ENCODE results near the gene LTBP2. TPM values are rescaled to one million over a fixed set of nuclear protein-coding genes. Genes with fewer than 3 reads are reported as not detected.
A peak's percentile ranks its signal among the peaks of the same experiment; 100 is the strongest.
"Not testable (repeated sequence)": the region's sequence is repeated elsewhere in the genome, so short reads cannot be mapped to it uniquely, and the experiment has no call there.

The LTBP2 gene
- total RNA-seq, 1 experiment from 2014 or later: 1.6 TPM

DNA sequence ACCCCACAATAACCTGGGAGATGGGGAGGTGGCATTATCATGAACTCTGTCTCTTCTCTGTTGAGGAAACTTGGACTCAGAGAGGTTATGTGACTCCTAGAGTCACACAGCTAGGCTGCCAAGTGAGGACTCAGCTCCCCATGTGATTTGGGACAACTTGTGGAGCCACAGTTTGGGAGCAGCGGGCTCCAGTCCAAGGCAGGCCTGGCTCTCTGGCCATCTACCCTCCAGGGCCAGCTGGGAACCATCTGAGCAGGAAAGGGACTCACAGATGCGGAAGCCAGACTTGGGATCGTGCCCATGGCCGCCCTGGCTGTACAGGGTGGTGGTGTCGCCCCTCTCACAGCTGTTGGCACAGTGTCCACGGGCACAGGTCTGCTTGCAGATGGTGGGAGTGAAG lies 59.4 kb downstream of the LTBP2 start:
- no peak for DNase-seq (ENCODE audit: low spot score)

DNA sequence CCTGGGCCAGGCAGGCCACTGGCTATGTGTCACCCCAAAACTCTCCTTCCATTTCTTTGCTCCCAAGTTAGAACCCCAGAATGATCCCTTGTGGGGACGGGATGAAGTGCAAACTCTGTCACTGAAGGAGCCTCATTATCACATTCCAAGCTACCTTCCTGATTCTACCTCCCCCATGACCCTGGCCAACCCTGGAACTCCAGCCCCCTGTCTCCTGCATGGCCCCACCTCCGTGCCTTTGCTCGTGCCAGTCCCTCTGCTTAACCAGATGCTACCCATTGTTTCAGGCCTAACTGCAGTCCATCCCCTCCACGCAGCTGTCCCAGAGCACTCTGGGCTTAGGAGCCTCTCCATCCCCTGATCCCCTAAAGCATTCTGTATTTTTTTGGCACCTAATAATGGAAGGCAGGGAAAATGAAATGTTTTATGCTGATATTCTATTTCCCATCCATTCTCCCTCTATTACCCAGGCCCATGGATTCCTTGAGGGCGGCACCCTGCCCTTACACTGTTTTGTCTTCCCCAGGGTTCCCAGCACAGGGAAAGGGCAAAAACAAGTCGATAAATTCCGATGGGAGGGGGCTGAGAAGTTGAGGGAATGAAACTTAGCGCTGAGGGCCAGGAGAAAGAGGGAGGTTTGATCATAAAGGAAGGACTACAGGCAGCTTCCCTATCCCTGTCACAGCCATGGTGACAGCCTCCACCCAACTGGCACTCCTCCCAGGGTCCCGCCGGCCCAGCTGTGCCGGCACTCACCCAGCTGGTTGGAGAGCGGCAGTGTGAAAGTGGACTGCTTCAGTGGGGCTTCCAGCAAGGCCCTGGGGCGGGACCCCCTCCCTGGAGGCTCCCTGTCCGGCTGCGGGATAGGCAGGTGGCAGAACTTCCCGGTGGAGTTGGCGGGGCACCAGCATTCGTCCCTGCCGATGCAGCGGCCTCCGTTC lies 60.3 kb downstream of the LTBP2 start:
- no peak for DNase-seq (ENCODE audit: low spot score)

DNA sequence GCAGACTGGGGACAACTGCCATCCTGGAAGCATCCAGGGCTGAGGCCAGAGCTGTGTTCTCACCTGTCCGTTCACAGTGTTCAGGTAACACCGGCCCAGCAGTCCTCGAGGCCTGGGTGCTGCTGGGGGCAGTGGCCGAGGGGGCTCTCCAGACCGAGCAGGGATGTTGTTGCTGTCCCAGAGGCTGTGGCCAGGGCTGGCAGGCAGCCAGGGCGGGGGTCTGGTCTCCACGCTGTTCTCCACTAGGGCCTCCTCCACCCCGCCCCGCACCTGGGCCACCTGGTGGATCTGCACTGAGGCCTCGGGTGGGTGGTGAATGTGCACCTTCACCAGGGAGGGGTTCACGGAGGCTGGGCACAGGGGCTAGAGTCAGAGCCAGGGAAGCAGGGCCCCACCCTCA lies 61.0 kb downstream of the LTBP2 start:
- no peak for DNase-seq (ENCODE audit: low spot score)

DNA sequence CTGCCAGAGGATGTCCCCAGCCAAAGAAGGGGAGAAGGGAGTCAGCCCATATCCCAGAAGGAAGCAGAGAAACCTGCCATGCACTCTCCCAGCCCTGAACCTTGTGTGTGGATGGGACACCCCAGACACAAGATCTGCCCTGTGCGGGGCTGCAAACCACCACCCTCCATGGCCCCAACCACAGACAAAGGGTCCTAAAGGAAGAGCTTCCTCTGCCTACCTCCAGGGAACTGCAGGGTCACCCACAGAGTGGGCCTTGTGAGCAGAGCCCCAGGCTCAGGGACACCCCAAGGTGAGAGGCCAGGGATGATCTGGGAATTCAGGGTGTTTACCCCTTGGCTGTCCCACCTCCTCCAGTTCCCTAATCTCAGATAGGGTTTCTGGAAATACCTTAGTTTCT lies 62.0 kb downstream of the LTBP2 start:
- DNase-seq (ENCODE audit: low spot score): no peak

DNA sequence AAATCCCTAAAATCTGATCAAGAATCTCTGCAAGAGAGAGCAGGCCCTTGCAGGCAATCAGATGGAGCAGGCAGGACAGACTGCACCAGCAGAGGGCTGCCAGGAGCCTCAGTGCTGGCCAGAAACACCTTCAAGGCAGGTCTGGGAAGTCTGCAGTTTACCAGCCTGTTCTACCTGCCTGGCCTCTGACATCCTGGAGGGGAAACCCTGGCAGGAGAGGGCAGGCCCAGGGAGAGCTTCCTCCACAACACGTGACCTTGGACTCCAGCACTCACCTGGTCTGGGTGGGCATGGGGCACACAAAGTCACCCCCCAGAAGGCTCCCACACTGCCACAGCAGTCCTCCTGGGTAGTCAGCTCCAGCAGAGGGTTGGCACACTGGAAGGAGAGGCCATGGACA lies 62.4 kb downstream of the LTBP2 start:
- no peak for DNase-seq (ENCODE audit: low spot score)

DNA sequence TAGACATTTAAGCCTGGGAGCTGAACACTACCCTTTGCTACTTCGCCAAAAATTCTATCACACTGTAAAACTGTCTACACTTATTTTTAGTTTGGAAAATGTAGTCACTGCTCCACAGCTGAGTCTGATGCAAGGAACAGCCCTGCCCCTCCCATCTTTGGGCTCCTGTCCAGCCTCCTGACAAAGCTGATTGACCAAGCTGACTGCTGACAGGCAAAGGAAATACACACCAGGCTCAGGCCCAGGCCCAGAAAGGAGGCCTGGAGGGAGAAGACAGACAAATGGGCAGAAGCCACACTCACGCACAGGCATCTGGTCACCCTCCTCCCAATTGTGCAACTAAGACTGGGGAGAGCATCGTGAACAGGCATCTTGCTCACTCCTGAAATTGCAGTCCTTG lies 63.2 kb downstream of the LTBP2 start:
- no peak for DNase-seq (ENCODE audit: low spot score)

DNA sequence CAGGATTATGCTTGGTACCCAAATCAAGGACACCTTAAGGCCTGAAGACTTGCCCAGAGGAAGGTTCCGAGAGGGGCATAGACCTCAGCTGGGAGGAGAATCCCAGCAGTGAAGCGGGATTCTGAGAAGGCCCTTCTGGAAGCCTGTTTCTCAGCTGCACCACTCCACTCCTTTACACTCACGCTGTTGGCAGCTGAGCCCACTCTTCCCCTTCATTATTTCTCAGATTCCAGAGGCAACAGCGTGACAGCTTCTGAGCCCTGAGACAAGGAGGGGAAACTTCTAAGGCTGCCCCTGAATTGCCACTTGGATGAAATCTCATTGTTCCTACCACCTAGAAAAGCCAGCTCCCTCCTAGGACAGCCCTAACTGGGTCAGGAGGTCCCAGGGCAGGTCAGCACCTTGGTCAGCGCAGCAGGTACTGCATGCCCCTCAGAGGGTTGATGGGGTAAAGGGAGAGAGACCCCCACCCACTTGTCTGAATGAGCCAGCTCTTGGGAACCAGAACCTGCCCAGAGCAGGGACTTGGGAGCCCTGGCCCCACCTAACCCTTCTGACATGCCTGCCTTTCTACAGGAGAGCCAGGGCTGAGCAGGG lies 64.6 kb downstream of the LTBP2 start:
- DNase-seq (ENCODE audit: low spot score): no peak

DNA sequence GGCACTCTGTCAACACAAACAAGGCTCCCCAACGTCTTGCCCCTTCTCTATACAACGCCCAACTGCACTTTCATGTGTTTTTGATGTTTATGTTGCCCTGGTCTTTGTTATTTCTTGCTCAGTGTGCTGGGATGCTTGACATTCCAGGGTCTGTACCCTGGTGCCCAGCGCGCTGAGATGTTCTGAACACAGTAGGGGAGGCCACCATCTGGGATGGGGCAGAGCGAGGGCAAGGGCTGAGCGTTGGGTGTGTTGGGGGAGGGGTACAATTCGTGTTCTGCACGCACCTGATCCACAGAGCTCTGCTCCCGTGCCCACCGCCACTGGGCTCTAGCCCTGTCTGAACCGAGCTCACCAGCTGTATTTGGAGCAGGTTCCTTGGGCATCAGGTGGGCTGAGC lies 65.6 kb downstream of the LTBP2 start:
- no peak for DNase-seq (ENCODE audit: low spot score)

DNA sequence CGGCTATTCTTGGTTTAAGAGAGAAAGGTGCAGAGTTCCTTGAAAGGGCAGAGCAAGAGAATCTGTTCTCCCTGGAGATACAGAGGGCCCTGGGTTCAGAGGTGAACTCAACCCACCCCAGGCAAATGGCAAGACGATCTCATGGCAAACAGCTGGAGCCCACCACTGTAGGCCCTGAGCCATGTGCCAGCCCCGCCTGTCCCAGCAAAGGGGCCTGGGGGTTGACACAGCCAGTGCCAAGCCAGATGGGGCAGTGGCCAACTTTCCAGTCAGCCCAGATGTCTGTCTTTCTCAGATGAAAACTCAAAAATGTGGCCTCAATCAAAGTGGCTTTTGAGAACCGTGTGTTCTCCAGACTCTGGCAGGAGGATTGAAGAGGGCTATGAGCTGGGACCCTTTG lies 66.7 kb downstream of the LTBP2 start:
- DNase-seq (ENCODE audit: low spot score): no peak

DNA sequence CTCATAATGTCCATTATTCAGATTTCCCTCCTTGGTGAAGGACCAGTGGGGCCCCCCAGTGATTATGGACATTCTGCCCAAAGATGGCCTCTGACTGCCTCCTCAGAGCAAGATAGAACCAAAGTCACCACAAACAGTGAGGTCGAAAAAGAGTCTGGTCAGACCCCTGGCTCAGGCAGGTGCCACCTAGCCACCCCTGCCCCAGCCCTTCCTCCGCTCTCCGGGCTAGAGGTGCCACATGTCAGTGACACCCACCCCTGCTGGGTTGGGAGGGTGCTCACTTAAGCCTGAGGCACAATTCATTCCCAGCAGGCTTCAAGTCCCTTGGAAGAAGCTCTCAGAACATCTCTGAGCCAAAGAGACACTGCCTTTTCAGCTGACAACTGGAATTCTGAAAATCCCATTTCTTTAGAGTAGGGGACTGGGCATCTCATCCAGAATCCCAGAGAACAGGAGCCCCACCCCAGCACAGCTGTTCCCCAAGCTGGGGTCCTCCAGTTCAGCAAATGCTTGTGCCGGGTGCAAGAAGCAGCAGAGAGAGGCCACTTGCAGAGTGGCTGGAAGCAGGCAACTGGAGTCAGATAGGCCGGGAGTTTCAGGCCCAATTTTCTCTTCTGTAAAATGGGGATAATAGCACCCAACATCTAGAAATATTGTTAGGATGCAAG lies 68.1 kb downstream of the LTBP2 start:
- DNase-seq (ENCODE audit: low spot score): no peak

DNA sequence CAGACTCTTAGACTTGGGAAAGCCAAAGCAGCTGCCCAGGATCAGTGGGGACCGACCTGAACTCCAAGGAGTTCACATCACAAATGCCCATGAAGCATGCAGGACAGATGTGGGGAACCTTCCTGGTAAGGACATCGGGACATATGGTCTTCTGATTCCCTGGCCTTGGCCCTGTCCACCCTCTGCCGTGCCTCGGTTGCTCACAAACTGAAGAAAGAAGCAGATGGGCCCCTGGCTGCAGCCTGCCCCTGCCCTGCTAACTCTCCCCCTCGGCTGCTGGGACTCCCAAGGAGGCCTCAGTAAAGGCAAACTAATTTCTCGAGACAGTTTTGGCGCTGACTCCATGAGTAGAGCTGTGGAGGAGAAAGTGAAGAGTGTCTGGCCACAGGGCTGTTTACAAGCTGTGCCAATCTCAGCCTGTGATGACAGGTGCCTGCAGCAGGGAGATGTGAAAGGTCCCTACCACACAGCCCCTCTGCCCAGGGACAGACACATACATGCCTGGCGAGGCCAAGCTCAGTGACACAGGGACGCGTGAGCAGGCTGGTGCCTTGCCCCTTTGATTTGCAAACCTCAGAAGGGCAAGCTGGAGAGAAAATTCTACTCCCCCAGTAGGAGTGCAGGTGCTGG lies 69.9 kb downstream of the LTBP2 start:
- no peak for DNase-seq (ENCODE audit: low spot score)

DNA sequence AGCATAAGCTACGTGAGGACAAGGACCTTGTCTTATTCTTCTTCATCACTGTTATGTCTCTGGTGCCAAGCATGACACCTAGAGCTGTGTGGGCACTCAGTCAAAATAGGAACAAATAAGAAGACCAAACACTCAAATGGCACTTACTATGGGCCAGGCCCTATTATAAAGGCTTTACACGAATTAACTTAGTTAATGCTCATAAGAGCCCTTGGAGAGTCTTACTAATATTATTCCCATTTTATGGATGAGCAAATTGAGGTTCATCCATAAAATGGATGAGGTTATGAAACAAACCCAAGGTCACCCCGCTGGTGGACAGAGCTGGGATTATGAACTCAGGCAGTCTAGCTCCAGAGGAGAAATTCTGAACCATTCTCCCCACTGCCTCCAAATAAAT lies 70.8 kb downstream of the LTBP2 start:
- no peak for DNase-seq (ENCODE audit: low spot score)

DNA sequence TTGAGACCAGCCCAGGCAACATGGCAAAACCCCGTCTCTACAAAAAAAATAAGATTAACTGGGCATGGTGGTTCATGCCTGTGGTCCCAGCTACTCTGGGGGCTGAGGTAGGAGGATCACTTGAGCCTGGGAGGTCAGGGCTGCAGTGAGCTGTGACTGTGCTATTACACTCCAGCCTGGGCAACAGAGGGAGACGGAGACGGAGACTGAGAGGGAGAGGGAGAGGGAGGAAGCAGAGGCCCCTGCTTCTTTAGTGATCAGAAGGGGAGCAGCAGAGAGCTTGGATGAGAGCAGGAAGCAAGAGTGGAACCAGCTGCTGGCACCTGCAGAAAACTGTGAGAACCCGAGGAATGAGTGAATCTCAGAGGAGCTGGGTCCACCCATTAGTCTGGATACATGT lies 72.5 kb downstream of the LTBP2 start:
- DNase-seq (ENCODE audit: low spot score): no peak

DNA sequence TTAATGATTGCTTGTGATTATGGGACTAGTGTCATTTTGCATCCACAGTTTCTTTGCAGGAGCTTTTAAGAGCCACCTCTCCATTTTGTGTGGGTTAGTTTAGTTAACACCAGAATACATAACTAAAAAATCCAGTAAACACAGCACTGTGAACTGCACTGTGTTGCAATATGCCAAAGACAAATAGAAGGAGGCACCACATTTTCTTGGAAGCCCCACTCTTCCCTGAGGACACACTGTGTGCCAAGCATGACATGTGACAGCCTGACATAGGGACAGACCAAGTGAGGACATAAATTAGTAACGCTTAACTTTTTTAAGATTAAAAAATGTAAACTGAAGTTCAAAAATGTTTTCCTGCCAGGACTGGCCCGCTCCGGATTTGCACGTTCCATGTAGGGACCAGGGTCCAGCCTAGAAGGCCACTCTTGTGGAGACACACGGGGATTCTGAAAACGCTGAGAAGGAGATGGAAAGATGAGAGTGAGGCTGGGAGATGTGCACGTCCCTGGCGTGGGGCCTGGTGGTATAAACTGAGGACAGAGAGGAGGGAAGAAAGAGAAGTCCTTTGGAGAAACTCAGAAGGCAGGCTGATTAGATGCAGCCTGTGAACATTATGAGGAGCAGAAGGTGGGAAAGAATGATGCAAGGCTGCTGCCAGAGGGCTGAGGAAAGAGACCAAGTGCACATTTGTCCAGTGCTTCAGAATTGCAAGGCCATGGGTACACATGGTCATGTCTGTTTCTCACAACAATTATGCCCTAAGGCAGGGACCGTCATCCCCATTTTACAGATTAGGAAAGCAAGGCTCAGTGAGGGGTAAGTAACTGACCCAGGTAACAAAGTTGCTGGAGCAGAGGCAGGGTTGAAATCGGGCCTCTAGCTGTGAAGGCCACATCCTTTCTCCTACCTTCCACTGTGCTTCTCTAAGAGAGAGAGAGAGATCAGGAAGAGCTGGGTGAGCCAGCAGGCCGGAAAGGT lies 73.3 kb downstream of the LTBP2 start:
- no peak for DNase-seq (ENCODE audit: low spot score)

DNA sequence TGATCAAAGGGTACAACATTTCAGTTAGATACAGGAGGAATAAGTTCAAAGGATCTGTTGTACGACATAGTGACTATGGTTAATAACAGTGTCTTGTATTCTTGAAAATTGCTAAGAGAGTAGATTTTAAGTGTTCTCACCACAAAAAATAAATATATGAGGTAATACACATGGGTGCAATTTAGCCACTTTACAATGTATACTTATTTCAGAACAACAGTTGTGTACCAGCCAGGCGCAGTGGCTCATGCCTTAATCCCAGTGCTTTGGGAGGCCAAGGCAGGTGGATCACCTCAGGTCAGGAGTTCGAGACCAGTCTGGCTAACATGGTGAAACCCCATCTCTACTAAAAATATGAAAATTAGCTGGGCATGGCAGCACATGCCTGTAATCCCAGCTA lies 75.7 kb downstream of the LTBP2 start:
- DNase-seq (ENCODE audit: low spot score): not testable (repeated sequence)

DNA sequence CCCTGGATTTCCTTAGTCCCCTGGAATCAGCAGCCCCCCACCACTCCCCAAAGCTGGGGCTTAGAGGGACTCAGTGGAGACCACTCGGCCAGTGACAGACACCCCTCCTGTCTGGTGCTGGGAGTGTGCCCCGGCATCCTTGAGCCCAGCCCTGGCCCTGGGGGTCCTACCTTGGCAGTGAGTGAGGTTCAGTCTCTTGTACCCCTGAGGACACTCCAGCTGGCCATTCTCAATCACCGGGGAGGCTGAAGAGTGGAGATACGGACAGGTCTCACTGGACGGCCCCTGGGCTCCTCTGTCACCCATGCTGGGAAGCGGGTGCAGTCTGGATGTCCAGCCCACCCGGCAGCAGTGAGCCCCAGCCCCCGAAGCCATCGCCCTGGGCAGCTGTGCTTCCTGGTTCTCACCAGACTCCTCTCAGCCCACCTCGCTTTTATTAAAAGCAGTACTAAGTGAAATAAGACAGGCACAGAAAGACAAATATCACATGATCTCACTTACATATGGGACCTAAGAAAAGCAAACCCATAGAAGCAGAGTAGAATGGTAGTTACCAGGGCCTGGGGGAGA lies 76.2 kb downstream of the LTBP2 start:
- DNase-seq (ENCODE audit: low spot score): no peak

DNA sequence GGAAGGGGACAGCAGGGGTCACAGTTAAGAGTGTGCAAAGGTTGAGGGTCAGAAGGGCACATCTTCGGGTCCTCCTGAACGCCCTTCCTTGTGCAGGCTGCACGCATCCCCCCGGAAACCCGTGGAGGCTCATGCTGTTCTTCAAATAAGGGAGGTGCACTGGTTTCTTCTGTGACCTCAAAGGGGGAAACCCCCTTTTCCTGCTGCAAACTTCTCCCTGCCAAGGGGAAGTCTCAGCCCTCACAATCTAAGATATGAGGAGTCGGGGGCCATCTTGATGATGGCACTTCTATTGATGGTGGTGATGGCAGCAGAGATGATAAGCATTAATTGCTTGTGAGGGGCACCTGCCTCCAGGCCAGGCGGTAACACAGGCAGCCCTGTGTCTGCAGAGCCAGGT lies 78.5 kb downstream of the LTBP2 start:
- no peak for DNase-seq (ENCODE audit: low spot score)

DNA sequence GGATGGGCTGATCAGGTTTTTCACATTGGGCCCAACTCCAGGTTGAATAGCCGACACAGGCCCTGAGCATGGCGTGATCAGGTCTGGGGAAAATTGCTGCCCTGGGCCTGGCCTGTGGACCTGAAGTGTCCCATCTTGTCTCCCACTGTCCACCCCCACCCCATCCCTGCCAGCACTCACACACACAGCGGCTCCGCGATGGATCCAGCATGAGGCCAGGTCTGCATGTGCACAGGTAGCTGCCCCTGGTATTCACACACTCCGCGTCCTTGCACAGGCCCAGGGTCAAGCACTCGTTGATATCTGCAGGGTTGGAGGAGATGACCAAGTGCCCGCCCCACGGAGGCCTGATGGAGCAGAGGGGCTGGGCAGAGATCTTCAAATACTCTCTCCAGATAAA lies 79.8 kb downstream of the LTBP2 start:
- DNase-seq (ENCODE audit: low spot score): no peak

DNA sequence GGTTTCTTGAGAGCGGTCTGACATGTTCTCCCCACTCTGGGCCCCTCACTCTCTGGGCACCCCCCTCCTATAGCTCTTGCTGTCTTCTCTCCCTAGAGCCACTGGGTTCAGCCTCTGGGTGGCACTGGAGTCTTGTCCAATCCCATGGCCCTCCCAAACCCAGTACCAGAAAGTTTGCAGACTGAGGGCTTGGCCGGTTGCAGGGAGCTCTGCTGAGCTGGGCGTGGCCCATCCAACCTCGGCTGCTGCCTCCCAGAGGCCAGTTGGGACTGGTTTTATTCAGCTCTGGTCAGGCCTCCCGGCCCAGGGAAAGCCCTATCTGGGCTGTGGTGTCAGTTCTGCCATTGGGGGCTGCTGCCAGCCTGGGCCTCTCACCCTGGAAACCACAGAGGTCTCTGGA lies 80.6 kb downstream of the LTBP2 start:
- DNase-seq (ENCODE audit: low spot score): peak; percentile 27

DNA sequence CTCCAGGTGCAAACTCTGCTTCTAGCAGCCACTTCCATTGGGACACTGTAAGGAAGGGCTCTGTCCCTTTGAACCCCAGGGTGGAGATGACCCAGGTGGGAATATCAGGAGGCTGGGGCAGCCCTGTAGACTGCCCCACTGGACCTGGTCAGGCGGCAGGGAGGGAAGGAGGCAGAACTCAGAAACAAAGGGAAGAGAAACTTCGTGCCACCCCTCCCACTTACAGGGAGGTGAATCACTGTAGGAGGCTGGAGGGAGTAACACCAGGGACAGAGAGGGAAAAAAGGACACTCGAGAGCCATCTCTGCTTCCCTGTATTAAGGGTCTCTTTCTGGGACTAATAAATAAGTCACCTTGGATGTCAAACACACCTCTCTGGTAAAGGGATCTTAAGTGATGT lies 81.0 kb downstream of the LTBP2 start:
- DNase-seq (ENCODE audit: low spot score): no peak

DNA sequence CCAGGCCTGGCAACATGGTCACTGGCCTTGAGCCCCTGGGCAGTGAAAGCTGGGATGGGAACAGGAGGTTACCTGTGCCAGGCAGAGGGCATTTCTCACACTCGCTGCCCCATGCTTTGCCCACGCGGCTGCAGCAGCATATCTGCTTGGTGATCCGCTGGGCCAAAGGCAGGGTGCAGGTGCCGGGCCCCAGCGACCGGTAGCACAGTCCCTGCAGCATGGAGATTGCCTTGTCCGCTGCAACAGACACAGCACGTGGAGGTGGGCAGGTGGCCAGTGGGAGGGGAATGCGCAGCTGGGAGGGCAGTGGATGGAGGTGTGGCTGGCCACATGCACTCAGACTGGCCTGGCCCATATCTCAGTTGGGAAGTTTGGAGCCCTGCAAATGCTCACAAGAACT lies 83.2 kb downstream of the LTBP2 start:
- DNase-seq (ENCODE audit: low spot score): no peak
